Measurements from ENCODE around the gene MCIDAS. TPM values are rescaled to one million over a fixed set of nuclear protein-coding genes. Genes with fewer than 3 reads are reported as not detected.

Gene MCIDAS
- polyA plus RNA-seq, 1 experiment = not detected

DNA sequence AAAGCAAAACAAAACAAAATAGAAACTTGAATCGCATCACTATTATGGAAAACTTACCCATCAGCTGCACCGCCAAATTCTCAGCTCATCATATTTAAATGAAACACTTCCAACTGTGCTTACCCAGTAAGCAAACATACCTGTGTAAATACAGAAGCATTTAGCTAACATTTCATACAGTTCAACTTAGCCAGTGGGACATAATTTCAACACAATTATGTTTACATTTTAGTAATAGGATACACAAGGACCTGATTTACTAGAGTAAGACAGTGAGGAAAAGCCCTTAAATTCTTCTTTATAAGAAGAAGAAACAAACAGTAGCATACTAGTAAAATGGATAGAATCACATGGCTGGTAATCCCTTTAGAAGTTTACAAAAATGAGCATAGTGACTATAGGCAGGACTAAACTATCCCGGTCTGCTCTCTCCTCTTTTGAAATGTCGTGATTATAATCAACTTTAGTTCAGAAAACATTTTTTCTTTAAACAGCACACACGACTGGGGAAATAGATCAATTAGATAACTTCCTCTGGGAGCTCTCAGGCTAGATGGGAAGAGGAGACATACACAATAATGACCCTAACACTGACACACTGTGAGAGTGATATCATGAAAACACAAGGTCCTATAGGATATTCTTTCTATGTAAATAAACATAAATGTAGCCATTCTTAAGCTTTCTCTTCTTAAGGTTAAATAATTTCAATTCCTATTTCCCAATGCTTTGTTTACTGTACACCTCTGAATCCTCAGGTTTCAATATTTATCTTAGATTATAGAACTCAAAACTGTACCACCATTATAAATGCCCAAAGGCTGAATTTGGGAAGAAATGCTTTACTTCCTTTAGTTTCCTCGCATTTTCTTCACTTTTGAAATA is 38.2 kb downstream of the MCIDAS start:
- POLR2A ChIA-PET = no interaction called here
- H3K27me3 ChIP-seq (ENCODE audit: control insufficient read depth, insufficient read depth, low read length) = peaks cover 32% of the 10 kb centered on the region
- no peak overlapping the region for H3K4me3 ChIP-seq (ENCODE audit: low read depth, low read length)
- no peaks in the 10 kb centered on the region; the same call in 1 of the 2 replicates for H3K9me3 ChIP-seq (ENCODE audit: control insufficient read depth, insufficient read depth, low read length)
- no peak overlapping the region for H3K27ac ChIP-seq (ENCODE audit: low read depth, low read length)
- no peak for DNase-seq (ENCODE audit: low read depth, low spot score)
- TF ChIP-seq CTCF (IDR thresholded peaks at IDR 0.05; ENCODE audit: low read depth, low read length) = no peak
- CTCF ChIA-PET = interaction anchor here (1.0 kb wide), 1 partner anchor 18 kb away, joined by 3 read pairs; no protein-coding TSS in a partner anchor

GRCh38 chr5:55187370-55187769 is 39.7 kb downstream of the MCIDAS start:
- DNase-seq (ENCODE audit: low read depth, low spot score) = no peak
- 0 out of 2 replicates have a peak, but pooled peaks have one; percentile 18 for TF ChIP-seq CTCF (IDR thresholded peaks at IDR 0.05; ENCODE audit: low read depth, low read length)
- POLR2A ChIA-PET = no interaction called here
- Histone ChIP-seq H3K9me3 (ENCODE audit: control insufficient read depth, insufficient read depth, low read length) (no peaks in the 10 kb centered on the region; the same call in 1 of the 2 replicates), H3K27ac (ENCODE audit: low read depth, low read length) (no peak overlapping the region), H3K27me3 (ENCODE audit: control insufficient read depth, insufficient read depth, low read length) (peaks cover 23% of the 10 kb centered on the region), H3K4me3 (ENCODE audit: low read depth, low read length) (no peak overlapping the region)
- CTCF ChIA-PET = interaction anchor here (0.6 to 0.9 kb wide), 4 partner anchors 10 to 423 kb away, joined by 3 to 4 read pairs (median 4); no protein-coding TSS in a partner anchor

DNA sequence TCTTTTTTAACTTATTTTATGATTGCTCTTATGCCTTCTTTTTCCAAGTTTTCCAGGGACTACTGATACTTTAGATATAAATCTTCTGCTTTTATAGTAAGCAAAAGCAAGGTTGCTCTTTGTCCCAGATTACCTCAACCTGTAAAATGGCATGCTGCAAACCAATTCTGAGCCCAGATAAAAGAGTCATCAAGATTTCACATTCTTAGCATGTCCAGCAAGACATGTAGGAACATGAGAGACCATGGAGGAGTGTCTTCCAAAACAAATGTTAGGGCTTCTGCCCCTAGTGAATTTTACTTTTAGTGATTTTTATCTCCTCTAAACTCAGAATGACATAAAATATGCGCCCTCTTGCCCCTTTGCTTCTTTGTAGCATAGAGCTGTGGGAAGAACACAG is 47.1 kb downstream of the MCIDAS start:
- Histone ChIP-seq H3K9me3 (ENCODE audit: control insufficient read depth, insufficient read depth, low read length) (no peaks in the 10 kb centered on the region; the same call in 1 of the 2 replicates), H3K27me3 (ENCODE audit: control insufficient read depth, insufficient read depth, low read length) (peaks cover 54% of the 10 kb centered on the region), H3K4me3 (ENCODE audit: low read depth, low read length) (no peak overlapping the region), H3K27ac (ENCODE audit: low read depth, low read length) (no peak overlapping the region)
- POLR2A ChIA-PET = interaction anchor here (0.5 kb wide), 1 partner anchor 22 kb away, joined by 4 read pairs; no protein-coding TSS in a partner anchor
- no peak for DNase-seq (ENCODE audit: low read depth, low spot score)
- TF ChIP-seq CTCF (IDR thresholded peaks at IDR 0.05; ENCODE audit: low read depth, low read length) = no peak
- CTCF ChIA-PET = no interaction called here

DNA sequence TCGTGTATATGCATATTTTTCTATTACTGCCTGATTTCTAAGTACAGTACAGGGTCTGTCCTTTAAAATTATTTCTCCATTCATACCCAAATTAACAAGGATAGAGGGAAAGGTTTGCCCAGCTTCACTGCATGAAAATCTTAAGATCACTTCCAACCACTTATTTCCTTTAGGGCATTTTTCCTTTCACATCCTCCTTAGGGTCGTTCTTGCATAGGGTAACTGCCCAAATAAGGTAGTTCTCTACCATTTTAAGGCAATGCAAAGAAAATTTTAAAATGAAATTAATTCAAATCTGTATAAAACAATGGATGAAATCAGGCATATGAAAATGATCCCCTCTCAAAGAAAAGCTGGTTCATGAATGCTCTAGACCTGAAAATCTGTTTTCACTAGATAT is 50.0 kb downstream of the MCIDAS start:
- CTCF ChIA-PET = interaction anchor here (0.6 to 1.4 kb wide), 2 partner anchors 10 to 11 kb away, joined by 3 to 4 read pairs; no protein-coding TSS in a partner anchor
- POLR2A ChIA-PET = no interaction called here
- no peak for TF ChIP-seq CTCF (IDR thresholded peaks at IDR 0.05; ENCODE audit: low read depth, low read length)
- Histone ChIP-seq H3K27ac (ENCODE audit: low read depth, low read length) (no peak overlapping the region), H3K9me3 (ENCODE audit: control insufficient read depth, insufficient read depth, low read length) (no peaks in the 10 kb centered on the region; the same call in 1 of the 2 replicates), H3K27me3 (ENCODE audit: control insufficient read depth, insufficient read depth, low read length) (peaks cover 65% of the 10 kb centered on the region), H3K4me3 (ENCODE audit: low read depth, low read length) (no peak overlapping the region)
- DNase-seq (ENCODE audit: low read depth, low spot score) = no peak
